Erythroblast (primary cell): Measurements from ENCODE around the gene BICRA.

Experiments used
- GATA1 ChIP-seq: IDR thresholded peaks from 2 replicates; pipeline ENCODE4 v1.6.1; 2011; ENCODE audit warnings: low read depth, mild to moderate bottlenecking, control low read depth, low read length, moderate library complexity
- POLR2A ChIP-seq: IDR thresholded peaks from 2 replicates; pipeline ENCODE4 v1.6.1; 2011; ENCODE audit warnings: mild to moderate bottlenecking, low read length

DNA sequence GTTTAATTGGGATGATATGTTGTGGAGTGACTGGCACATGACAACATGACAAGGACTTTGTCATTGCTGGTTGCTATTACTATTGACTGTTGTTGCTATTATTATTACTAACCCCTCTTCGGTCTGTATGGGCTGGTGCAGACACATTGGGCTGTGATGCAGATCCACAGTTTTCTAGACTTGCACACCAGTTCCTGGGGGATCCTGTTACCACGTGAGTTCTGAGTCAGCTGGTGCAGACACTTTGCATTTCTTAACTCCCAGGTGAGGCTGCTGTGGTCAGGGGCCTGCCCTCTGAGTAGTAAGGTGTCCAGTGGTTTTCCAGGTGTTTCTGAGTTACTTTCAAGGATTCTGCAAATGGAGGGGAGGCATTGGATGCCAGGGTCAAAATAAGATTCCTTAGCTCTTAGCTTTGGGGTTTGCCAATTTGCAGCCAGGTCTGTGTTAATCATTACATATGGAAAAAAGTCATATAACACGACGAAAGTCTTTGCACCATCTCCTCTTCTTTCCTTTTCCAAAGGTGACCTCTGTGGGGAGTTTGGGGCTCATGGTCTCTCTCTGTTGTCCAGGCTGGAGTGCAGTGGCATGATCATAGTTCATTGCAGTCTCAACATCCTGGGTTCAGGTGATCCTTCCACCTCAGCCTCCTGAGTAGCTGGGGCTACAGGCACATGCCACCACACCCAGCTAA lies 19.3 kb downstream of the BICRA start:
- TF ChIP-seq POLR2A (no peak), GATA1 (no peak)
